LNCaP clone FGC (cell line): ENCODE results near the gene CNGA2.

ENCODE experiments used
- DNase-seq: peaks from one replicate; pipeline ENCODE4 v3.0.0-alpha.2; 2011; ENCODE audit warnings: low read depth
- H3K4me3 ChIP-seq: 2 replicates; pipeline ENCODE4 v1.5.1; 2011; ENCODE audit warnings: mild to moderate bottlenecking, low read depth, low read length, control low read depth
- CTCF ChIP-seq: IDR thresholded peaks from 2 replicates; pipeline ENCODE4 v1.5.1; 2012; ENCODE audit warnings: mild to moderate bottlenecking; ENCODE audit not compliant: control insufficient read depth, insufficient read depth; ENCODE audit errors: extremely low read depth

Gene CNGA2

GRCh38 chrX:151754047-151754429 is 19.5 kb downstream of the CNGA2 start:
- no peak for DNase-seq
- H3K4me3 ChIP-seq, result no peak overlapping the region
- no peak for TF ChIP-seq CTCF

- no peak for TF ChIP-seq CTCF
- DNase-seq, result peak; percentile 14
- H3K4me3 ChIP-seq, result no peak overlapping the region
Observed at GRCh38 chrX:151754641-151755215, 20.2 kb downstream of the CNGA2 start.

- H3K4me3 ChIP-seq, result no peak overlapping the region
- no peak for TF ChIP-seq CTCF
- no peak for DNase-seq
Observed at GRCh38 chrX:151759041-151759708, 24.6 kb downstream of the CNGA2 start.

- TF ChIP-seq CTCF, result no peak
- no peak overlapping the region for H3K4me3 ChIP-seq
- DNase-seq, result no peak
Observed at GRCh38 chrX:151762802-151763201, 28.3 kb downstream of the CNGA2 start.

GRCh38 chrX:151763711-151764110 is 29.2 kb downstream of the CNGA2 start:
- TF ChIP-seq CTCF, result no peak
- no peak overlapping the region for H3K4me3 ChIP-seq
- DNase-seq, result no peak

GRCh38 chrX:151765026-151765425 is 30.5 kb downstream of the CNGA2 start:
- no peak for DNase-seq
- TF ChIP-seq CTCF, result no peak
- H3K4me3 ChIP-seq, result no peak overlapping the region

- no peak overlapping the region for H3K4me3 ChIP-seq
- no peak for DNase-seq
- TF ChIP-seq CTCF, result no peak
Observed at GRCh38 chrX:151771726-151772125, 37.2 kb downstream of the CNGA2 start.
